H1 (cell line): ENCODE results near the gene WAC. TPM values are rescaled to one million over a fixed set of nuclear protein-coding genes. Genes with fewer than 3 reads are reported as not detected.

ENCODE experiments used
- EP300 ChIP-seq, 2 experiments: IDR thresholded peaks; 1 replicate in 1 of 2; 2 replicates in 1 of 2; pipeline ENCODE4 v1.6.1; 2011 to 2012; ENCODE audit warnings: low read depth in 2 of 2, low read length in 2 of 2, mild to moderate bottlenecking in 2 of 2, borderline replicate concordance in 1 of 2, inconsistent platforms in 1 of 2, moderate library complexity in 1 of 2
- HDAC6 ChIP-seq: IDR thresholded peaks from one replicate; pipeline ENCODE4 v1.7.1; 2012; ENCODE audit warnings: low read depth, mild to moderate bottlenecking, inconsistent platforms, low read length, moderate library complexity
- POLR2A ChIP-seq, 2 experiments: IDR thresholded peaks; 1 replicate in 1 of 2; 2 replicates in 1 of 2; pipeline ENCODE4 v1.6.1; 2011; ENCODE audit warnings: low read depth in 2 of 2, low read length in 2 of 2, mild to moderate bottlenecking in 2 of 2; ENCODE audit errors: control extremely low read depth in 1 of 2
- SAP30 ChIP-seq: fragments of 300-600 bp; sonication (generic); IDR thresholded peaks from 2 replicates; pipeline ENCODE4 v1.7.1; 2012; ENCODE audit warnings: low read length, moderate library complexity, mild to moderate bottlenecking, inconsistent platforms; ENCODE audit not compliant: insufficient read depth, insufficient replicate concordance
- polyA plus RNA-seq, 7 experiments: library from polyadenylated mRNA; depleted of rRNA in 3 of 7; stranded (reverse) in 5 of 7; unstranded in 2 of 7; fragments of >200 nt in 5 of 7; fragments of 200-250 nt in 2 of 7; gene quantifications; 1 replicate in 5 of 7; 2 replicates in 1 of 7; 4 replicates in 1 of 7; pipeline versions ENCODE4 v1.2.1 to v1.2.3, GENCODE V29; 2011 to 2013; ENCODE audit warnings: missing spikeins in 2 of 7, mixed read lengths in 2 of 7
- total RNA-seq: library from RNA; stranded (reverse); fragmentation: NEBNext Ultra II Directional; extraction: Animal tissue kit (Norgen Biotek cat#: 25700); gene quantifications from 2 replicates; pipeline ENCODE4 v1.2.1, GENCODE V29; 2021

Gene WAC
- total and polyA plus RNA-seq, 2 of the 8 experiments (the other 6 are each of a cell fraction or from before 2014, with no cell fraction given), result 72.9 to 128 TPM

DNA sequence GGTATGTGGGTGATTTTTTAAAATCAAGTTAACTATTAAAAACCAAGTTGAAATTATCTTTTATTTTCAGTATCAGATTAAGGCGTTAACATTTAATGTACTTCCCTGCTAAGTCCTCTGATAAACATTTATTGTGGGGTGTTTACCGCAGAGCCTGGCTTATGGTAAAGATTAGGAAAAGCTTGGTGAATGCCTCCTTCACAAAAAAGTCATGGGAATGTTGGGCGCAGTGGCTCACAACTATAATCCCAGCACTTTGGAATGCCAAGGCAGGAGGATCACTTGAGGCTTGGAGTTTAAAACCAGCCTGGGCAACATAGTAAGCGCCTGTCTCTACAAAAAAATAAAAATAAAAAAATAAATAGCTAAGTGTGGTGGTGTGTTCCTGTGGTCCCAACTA is 53.3 kb downstream of the WAC start (continued):
- TF ChIP-seq POLR2A (IDR thresholded peaks at IDR 0.05; ENCODE audit: control extremely low read depth in 1 of 2, low read depth in 2 of 2, low read length in 2 of 2), result no peak
- TF ChIP-seq HDAC6, result no peak
- TF ChIP-seq EP300 (IDR thresholded peaks at IDR 0.05; ENCODE audit: borderline replicate concordance in 1 of 2, low read depth in 2 of 2, low read length in 2 of 2), result no peak
- no peak for TF ChIP-seq SAP30
